GM12878 (cell line): ENCODE results near the gene OR14A16. TPM values are rescaled to one million over a fixed set of nuclear protein-coding genes. Genes with fewer than 3 reads are reported as not detected.

Experiments
- ATAC-seq: fragments of 200-7000 bp; cut with Tn5 transposase; 3 replicates; pipeline ENCODE4 v1.9.1; 2020; ENCODE audit warnings: mild to moderate bottlenecking, moderate library complexity
- BruUV-seq: library from RNA; stranded (reverse); fragments of 400-500 nt; replicated peaks from 2 replicates; lab custom pipeline; 2021; lab: Mats Ljungman, UMichigan
- CTCF ChIA-PET: fragments of 300-600 bp; sonication (Branson Sonifier 250); formaldehyde crosslinking; extraction: SDS; loops from one replicate; lab custom pipeline; 2021; ENCODE audit warnings: inconsistent platforms; lab: Yijun Ruan, JAX
- POLR2A ChIA-PET: fragments of 350-600 bp; formaldehyde crosslinking; extraction: SDS; loops from one replicate; lab custom pipeline; 2021; ENCODE audit warnings: inconsistent platforms; lab: Charles Lee
- RAD21 ChIA-PET: fragments of 300-600 bp; sonication (Branson Sonifier 250); formaldehyde crosslinking; loops from one replicate; lab custom pipeline; 2023; ENCODE audit warnings: antibody characterized with exemption; ENCODE audit not compliant: unreplicated experiment; lab: Charles Lee
- SMC1A ChIA-PET: fragments of 300-600 bp; sonication (Branson Sonifier 250); formaldehyde crosslinking; loops from one replicate; lab custom pipeline; 2023; ENCODE audit not compliant: unreplicated experiment, uncharacterized antibody; lab: Charles Lee
- DNase-seq: peaks from one replicate; pipeline ENCODE4 v3.0.0-alpha.2; 2011; ENCODE audit warnings: low read depth, low spot score
- FAIRE-seq: peaks from 3 replicates; lab custom pipeline; 2011; peaks lifted over from hg19 to GRCh38; lab: Jason Lieb, UNC
- H2AFZ ChIP-seq: 2 replicates; pipeline ENCODE4 v1.6.0; 2011; ENCODE audit warnings: low read depth, low read length, control low read depth; ENCODE audit not compliant: control insufficient read depth
- H3K27ac ChIP-seq: 2 replicates; pipeline ENCODE4 v1.5.1; 2011; ENCODE audit warnings: control low read depth; ENCODE audit not compliant: control insufficient read depth, insufficient read depth
- H3K27me3 ChIP-seq, 2 experiments: replicated peaks in 1 of 2; 2 replicates each; pipeline versions ENCODE4 v1.6.0 to v1.6.1; 2011; ENCODE audit warnings: low read length in 1 of 2; ENCODE audit not compliant: control insufficient read depth in 2 of 2, insufficient read depth in 2 of 2
- H3K36me3 ChIP-seq, 2 experiments: 2 replicates each; pipeline ENCODE4 v1.5.1; 2011; ENCODE audit warnings: low read length in 1 of 2; ENCODE audit not compliant: control insufficient read depth in 2 of 2, insufficient read depth in 2 of 2
- H3K4me1 ChIP-seq: 2 replicates; pipeline ENCODE4 v1.6.1; 2011; ENCODE audit warnings: mild to moderate bottlenecking, low read length, moderate library complexity, mixed read lengths; ENCODE audit not compliant: control insufficient read depth, insufficient read depth
- H3K4me2 ChIP-seq: 2 replicates; pipeline ENCODE4 v1.6.0; 2011; ENCODE audit warnings: control low read depth; ENCODE audit not compliant: control insufficient read depth, insufficient read depth
- H3K4me3 ChIP-seq: fragments of 200-600 bp; sonication (generic); 2 replicates; pipeline ENCODE4 v1.5.1; 2016
- H3K79me2 ChIP-seq: 2 replicates; pipeline ENCODE4 v1.6.0; 2011; ENCODE audit warnings: low read length; ENCODE audit not compliant: control insufficient read depth, insufficient read depth
- H3K9ac ChIP-seq: 2 replicates; pipeline ENCODE4 v1.8.0; 2011; ENCODE audit warnings: low read length, control low read depth, mixed read lengths; ENCODE audit not compliant: control insufficient read depth, insufficient read depth
- H3K9me3 ChIP-seq: replicated peaks from 3 replicates; pipeline ENCODE4 v1.5.1; 2011; ENCODE audit warnings: mild to moderate bottlenecking, low read length; ENCODE audit not compliant: control insufficient read depth, insufficient read depth
- H4K20me1 ChIP-seq: 2 replicates; pipeline ENCODE4 v1.6.0; 2011; ENCODE audit not compliant: control insufficient read depth, insufficient read depth
- ASH2L ChIP-seq: fragments of 300-600, 200-600 bp; sonication (generic); IDR thresholded peaks from 2 replicates; pipeline ENCODE4 v1.6.1; 2017; ENCODE audit warnings: low read depth, mild to moderate bottlenecking, borderline replicate concordance
- CREM ChIP-seq: IDR thresholded peaks from 2 replicates; pipeline ENCODE4 v1.6.1; 2014; ENCODE audit warnings: antibody characterized with exemption, low read depth
- E2F8 ChIP-seq: fragments of 450-650 bp; IDR thresholded peaks from 2 replicates; pipeline ENCODE4 v1.6.1; 2018; ENCODE audit warnings: mild to moderate bottlenecking, low read depth, moderate library complexity; ENCODE audit not compliant: partially characterized antibody
- HDGF ChIP-seq: fragments of 450-650 bp; IDR thresholded peaks from 2 replicates; pipeline ENCODE4 v1.6.1; 2016; ENCODE audit warnings: antibody characterized with exemption
- MAX ChIP-seq: IDR thresholded peaks from 2 replicates; pipeline ENCODE4 v1.6.1; 2012; ENCODE audit warnings: low read depth, low read length, improper control_type of control experiment
- MLLT1 ChIP-seq: fragments of 450-650 bp; IDR thresholded peaks from 2 replicates; pipeline ENCODE4 v1.6.1; 2016; ENCODE audit warnings: mild to moderate bottlenecking
- MTA3 ChIP-seq: IDR thresholded peaks from 2 replicates; pipeline ENCODE4 v1.6.1; 2012; ENCODE audit warnings: low read length, inconsistent platforms, borderline replicate concordance
- MYC ChIP-seq: IDR thresholded peaks from 2 replicates; pipeline ENCODE4 v1.6.1; 2011; ENCODE audit warnings: mild to moderate bottlenecking, low read length, moderate library complexity, inconsistent platforms; ENCODE audit not compliant: insufficient read depth, insufficient replicate concordance, insufficient read length, severe bottlenecking
- NFIC ChIP-seq: IDR thresholded peaks from 2 replicates; pipeline ENCODE4 v1.6.1; 2012; ENCODE audit warnings: low read depth, mild to moderate bottlenecking, inconsistent platforms, low read length, moderate library complexity
- RB1 ChIP-seq: fragments of 450-650 bp; formaldehyde crosslinking; IDR thresholded peaks from 2 replicates; pipeline ENCODE4 v1.6.1; 2017; ENCODE audit warnings: mild to moderate bottlenecking, borderline replicate concordance
- RELB ChIP-seq: fragments of 450-650 bp; IDR thresholded peaks from 2 replicates; pipeline ENCODE4 v1.6.1; 2017; ENCODE audit warnings: low read depth, mild to moderate bottlenecking, moderate library complexity
- SMARCA5 ChIP-seq: fragments of 450-650 bp; IDR thresholded peaks from 2 replicates; pipeline ENCODE4 v1.6.1; 2017; ENCODE audit warnings: mild to moderate bottlenecking
- SUPT20H ChIP-seq: IDR thresholded peaks from 2 replicates; pipeline ENCODE4 v1.6.1; 2011; ENCODE audit warnings: low read depth, mild to moderate bottlenecking, low read length, moderate library complexity, borderline replicate concordance; ENCODE audit not compliant: control insufficient read depth
- TCF7 ChIP-seq: IDR thresholded peaks from 2 replicates; pipeline ENCODE4 v1.6.1; 2014; ENCODE audit warnings: antibody characterized with exemption, borderline replicate concordance
- WGBS: methylation state at CpG from one replicate; pipeline ENCODE4 v1.1.6; 2016; ENCODE audit warnings: low lambda C conversion rate; ENCODE audit not compliant: insufficient replicate concordance, insufficient coverage; ENCODE audit errors: missing lambda C conversion rate; 5-methylcytosine and 5-hydroxymethylcytosine counted together
- in situ Hi-C: fragments of 300-500 bp; cut with MboI; formaldehyde crosslinking; loops from 9 replicates; pipeline ENCODE4 v1.14.3; 2018; ENCODE audit warnings: mixed read lengths
- intact Hi-C: fragments of 100-400 bp; cut with micrococcal nuclease; formaldehyde crosslinking; loops from one replicate; pipeline ENCODE4 v1.14.2; 2022; ENCODE audit not compliant: unreplicated experiment
- polyA plus RNA-seq, 11 experiments: library from polyadenylated mRNA; depleted of rRNA in 4 of 11; unstranded in 6 of 11; stranded (reverse) in 5 of 11; fragments of >200 nt; fragmentation: Nextera tagmentation in 4 of 11; fragmentation: Illumina TruSeq in 1 of 11; extraction: Ambion mirVana in 4 of 11; extraction: Trizol in 1 of 11; gene quantifications; 1 replicate in 1 of 11; 2 replicates in 10 of 11; pipeline versions ENCODE4 v1.2.1 to v1.2.3, GENCODE V29; 2011 to 2016; ENCODE audit warnings: inconsistent platforms in 2 of 11, missing spikeins in 2 of 11, low read depth in 1 of 11
- total RNA-seq, 4 experiments: library from RNA; depleted of rRNA in 3 of 4; stranded (reverse); fragments of >200 nt in 3 of 4; fragmentation: Illumina TruSeq in 1 of 4; extraction: Trizol in 1 of 4; gene quantifications; 2 replicates each; pipeline versions ENCODE4 v1.2.1 to v1.2.3, GENCODE V29; 2013 to 2021

Gene OR14A16
- total and polyA plus RNA-seq, 10 of the 15 experiments (the other 5 are each of a cell fraction or from before 2014, with no cell fraction given): not detected

GRCh38 chr1:247833601-247834000, 9.7 kb upstream of the OR14A16 start:
- Histone ChIP-seq H3K79me2 (no peaks in the 10 kb centered on the region), H3K27me3 (no peaks in the 10 kb centered on the region), H3K4me1 (no peaks in the 10 kb centered on the region), H2AFZ (no peak overlapping the region), H3K36me3 (no peaks in the 10 kb centered on the region), H4K20me1 (no peaks in the 10 kb centered on the region), H3K4me3 (no peak overlapping the region), H3K27ac (no peak overlapping the region), H3K9ac (no peak overlapping the region), H3K4me2 (no peak overlapping the region), H3K9me3 (no peaks in the 10 kb centered on the region)
- ChIA-PET SMC1A (no interaction called here), RAD21 (no interaction called here), CTCF (no interaction called here), POLR2A (no interaction called here)
- FAIRE-seq (no peak), ATAC-seq (no peak), DNase-seq (no peak)
- WGBS: 12% methylated on average over 6 of the region's 6 CpGs
- in situ Hi-C loops: no loop called here
- intact Hi-C loops: no loop called here
- TF ChIP-seq MYC (no peak), TCF7 (no peak), E2F8 (no peak), MTA3 (no peak), NFIC (no peak), RELB (no peak), MLLT1 (no peak), MAX (no peak), RB1 (no peak), SMARCA5 (no peak), SUPT20H (no peak), HDGF (no peak), CREM (no peak), ASH2L (no peak)
- BruUV-seq: no TSS peak
